K562 (cell line): ENCODE data around the gene MYCL. TPM values are rescaled to one million over a fixed set of nuclear protein-coding genes. Genes with fewer than 3 reads are reported as not detected.

Source experiments
- CBX8 ChIP-seq: fragments of 200-600 bp; sonication (generic); IDR thresholded peaks from 2 replicates; pipeline ENCODE4 v1.6.1; 2012; ENCODE audit warnings: borderline replicate concordance, mixed run types, low read depth, mild to moderate bottlenecking, moderate library complexity, mixed read lengths, low read length, control low read depth, inconsistent platforms; ENCODE audit not compliant: poor library complexity, severe bottlenecking; ENCODE audit errors: extremely low read depth
- E2F4 ChIP-seq: sonication (generic); formaldehyde crosslinking; IDR thresholded peaks from 2 replicates; pipeline ENCODE4 v1.8.0; 2022; ENCODE audit warnings: mild to moderate bottlenecking, low read depth, missing genetic modification reagents
- KDM1A ChIP-seq, 2 experiments: fragments of 450-650 bp; IDR thresholded peaks; 2 replicates each; pipeline ENCODE4 v1.6.1; 2016; ENCODE audit warnings: mild to moderate bottlenecking in 2 of 2
- MTA2 ChIP-seq: fragments of 450-650 bp; IDR thresholded peaks from 2 replicates; pipeline ENCODE4 v1.6.1; 2016; ENCODE audit warnings: low read depth
- TFAP4 ChIP-seq: sonication (generic); formaldehyde crosslinking; IDR thresholded peaks from 2 replicates; pipeline ENCODE4 v1.8.0; 2022; ENCODE audit warnings: missing genetic modification reagents, mild to moderate bottlenecking, moderate library complexity, borderline replicate concordance
- ZBTB40 ChIP-seq, 2 experiments: fragments of 450-650 bp in 1 of 2; sonication (generic) in 1 of 2; formaldehyde crosslinking in 1 of 2; IDR thresholded peaks; 2 replicates each; pipeline versions ENCODE4 v1.7.1 to v1.9.0; 2016 to 2022; ENCODE audit warnings: inconsistent platforms in 1 of 2, mild to moderate bottlenecking in 1 of 2, missing genetic modification reagents in 1 of 2
- polyA plus RNA-seq, 8 experiments: library from polyadenylated mRNA; depleted of rRNA in 4 of 8; stranded (reverse) in 5 of 8; unstranded in 3 of 8; fragments of >200 nt; fragmentation: Nextera tagmentation in 2 of 8; fragmentation: Illumina TruSeq in 1 of 8; extraction: Ambion mirVana in 2 of 8; extraction: Trizol in 1 of 8; gene quantifications; 2 replicates each; pipeline versions ENCODE4 v1.2.1 to v1.2.3, GENCODE V29; 2011 to 2014; ENCODE audit warnings: inconsistent platforms in 1 of 8, missing spikeins in 1 of 8
- total RNA-seq, 7 experiments: library from RNA; depleted of rRNA in 6 of 7; stranded (reverse); fragments of >200 nt in 6 of 7; fragmentation: Illumina TruSeq in 2 of 7; extraction: Trizol in 2 of 7; gene quantifications; 2 replicates each; pipeline versions ENCODE4 v1.2.1 to v1.2.3, GENCODE V29; 2011 to 2021; ENCODE audit warnings: low replicate concordance in 1 of 7

Gene MYCL
- total and polyA plus RNA-seq, 9 of the 15 experiments (the other 6 are each of a cell fraction or from before 2014, with no cell fraction given), result 3.5 to 22.0 (median 12.8) TPM

- TF ChIP-seq E2F4 (CRISPR knock-in tag), result no peak
- TF ChIP-seq ZBTB40 (IDR thresholded peaks at IDR 0.05), result 0 out of 2 replicates have a peak, but pooled peaks have one; percentile 12
- no peak for TF ChIP-seq ZBTB40 (CRISPR knock-in tag; IDR thresholded peaks at IDR 0.05)
- no peak for TF ChIP-seq TFAP4 (CRISPR knock-in tag)
- TF ChIP-seq CBX8, result no peak
- peak; percentile 84 to 86 for TF ChIP-seq KDM1A (IDR thresholded peaks at IDR 0.05)
- no peak for TF ChIP-seq MTA2
Measured at GRCh38 chr1:39886757-39887231, 14.9 kb downstream of the MYCL start (continued).
